Colonic mucosa (tissue), 4 donors: ENCODE measurements around the gene PSENEN. TPM values are rescaled to one million over a fixed set of nuclear protein-coding genes. Genes with fewer than 3 reads are reported as not detected.

ENCODE experiments used
- DNase-seq: peaks from one replicate; pipeline ENCODE4 v3.0.0-alpha.2; 2020
- H3K27ac ChIP-seq: fragments of 200-600 bp; one replicate; pipeline ENCODE4 v1.8.0; 2021
- H3K27me3 ChIP-seq: fragments of 200-600 bp; one replicate; pipeline ENCODE4 v1.8.0; 2021
- H3K36me3 ChIP-seq: fragments of 200-600 bp; one replicate; pipeline ENCODE4 v1.8.0; 2021
- H3K4me1 ChIP-seq: fragments of 200-600 bp; one replicate; pipeline ENCODE4 v1.8.0; 2021; ENCODE audit warnings: mild to moderate bottlenecking
- H3K4me3 ChIP-seq: fragments of 200-600 bp; one replicate; pipeline ENCODE4 v1.8.0; 2021
- H3K9ac ChIP-seq, 2 donors: one replicate each; pipeline ENCODE4 v1.7.0; 2013; ENCODE audit warnings: control low read depth in 2 of 2, low read depth in 2 of 2, low read length in 2 of 2
- H3K9me3 ChIP-seq: fragments of 200-600 bp; one replicate; pipeline ENCODE4 v1.8.0; 2021
- CTCF ChIP-seq: fragments of 200-600 bp; IDR thresholded peaks from one replicate; pipeline ENCODE4 v1.8.0; 2022; ENCODE audit warnings: antibody characterized with exemption, mild to moderate bottlenecking
- intact Hi-C: fragments of 100-400 bp; cut with DNase I; formaldehyde crosslinking; loops from one replicate; pipeline ENCODE4 v1.14.1; 2022
- total RNA-seq, 2 donors: library from RNA; stranded (reverse); fragmentation: NEBNext Ultra II Directional in 1 of 2; extraction: Animal tissue kit (Norgen Biotek cat#: 25700) in 1 of 2; gene quantifications; one replicate each; pipeline ENCODE4 v1.2.1, GENCODE V29; 2021
- donor health status: healthy.
- donor health status: DM: no; HTN: no; CAD: no.
- donor health status: DM: no; HTN: no; CAD: no.

Gene PSENEN
- total RNA-seq, 2 donors from 2014 or later: 73.8 to 87.4 TPM

GRCh38 chr19:35738021-35738886, 7.2 kb upstream of the PSENEN start:
- no peak for DNase-seq
- Histone ChIP-seq H3K9me3 (no peaks in the 10 kb centered on the region), H3K4me3 (no peak overlapping the region), H3K27ac (no peak overlapping the region), H3K27me3 (no peaks in the 10 kb centered on the region), H3K9ac (no peak overlapping the region), H3K36me3 (no peaks in the 10 kb centered on the region), H3K4me1 (peaks cover 9% of the 10 kb centered on the region)
- no peak for TF ChIP-seq CTCF
- intact Hi-C loops: no loop called here

- Histone ChIP-seq H3K27me3 (no peaks in the 10 kb centered on the region), H3K36me3 (no peaks in the 10 kb centered on the region)
- DNase-seq: no peak
These were observed 6.6 kb upstream of the PSENEN start for GRCh38 chr19:35738887-35739229.

GRCh38 chr19:35739275-35740107, 6.0 kb upstream of the PSENEN start:
- peak overlapping the region; percentile 90 for H3K27ac ChIP-seq
- no peak for DNase-seq
- no peaks in the 10 kb centered on the region for H3K36me3 ChIP-seq
- H3K4me3 ChIP-seq: peak overlapping the region; percentile 66
- H3K9ac ChIP-seq: peak overlapping the region in 1 of 2 donors; percentile 87
- H3K4me1 ChIP-seq: peaks cover 9% of the 10 kb centered on the region
- no peaks in the 10 kb centered on the region for H3K27me3 ChIP-seq
- no peak for TF ChIP-seq CTCF
- no peaks in the 10 kb centered on the region for H3K9me3 ChIP-seq
- intact Hi-C loops: loop anchor here (10.0 kb wide), 1 partner anchor 195 kb away; the partner anchor contains the start of gene LRFN3

More at GRCh38 chr19:35738887-35739229, 6.6 kb upstream of the PSENEN start:
- H3K9ac ChIP-seq: no peak overlapping the region
- no peaks in the 10 kb centered on the region for H3K9me3 ChIP-seq
- TF ChIP-seq CTCF: no peak
- intact Hi-C loops: no loop called here
- no peak overlapping the region for H3K4me3 ChIP-seq
- H3K27ac ChIP-seq: no peak overlapping the region
- H3K4me1 ChIP-seq: peaks cover 9% of the 10 kb centered on the region

- intact Hi-C loops: loop anchor here (10.0 kb wide), 1 partner anchor 195 kb away; the partner anchor contains the start of gene LRFN3
- TF ChIP-seq CTCF: no peak
- Histone ChIP-seq H3K4me1 (peaks cover 9% of the 10 kb centered on the region), H3K4me3 (peak overlapping the region; percentile 66), H3K27ac (peak overlapping the region; percentile 90), H3K36me3 (no peaks in the 10 kb centered on the region), H3K9me3 (no peaks in the 10 kb centered on the region), H3K9ac (peak overlapping the region; percentile 76 to 87), H3K27me3 (no peaks in the 10 kb centered on the region)
- DNase-seq: no peak
These were observed 5.4 kb upstream of the PSENEN start for GRCh38 chr19:35740108-35740422.

GRCh38 chr19:35740423-35741202, 4.8 kb upstream of the PSENEN start:
- peak overlapping the region; percentile 66 for H3K4me3 ChIP-seq
- no peaks in the 10 kb centered on the region for H3K9me3 ChIP-seq
- intact Hi-C loops: loop anchor here (10.0 kb wide), 1 partner anchor 194 kb away; the partner anchor contains the start of gene LRFN3
- H3K9ac ChIP-seq: peak overlapping the region; percentile 76 to 87
- no peak for TF ChIP-seq CTCF
- H3K4me1 ChIP-seq: peaks cover 9% of the 10 kb centered on the region
- peak; percentile 99 for DNase-seq
- H3K27ac ChIP-seq: peak overlapping the region; percentile 90
- no peaks in the 10 kb centered on the region for H3K36me3 ChIP-seq
- H3K27me3 ChIP-seq: no peaks in the 10 kb centered on the region
